Measurements from ENCODE around the gene ZBP1.

The ZBP1 gene

GRCh38 chr20:57619051-57619831, 985 bp downstream of the ZBP1 start:
- no peak overlapping the region for H3K4me3 ChIP-seq (replicated peaks in 1 of 2; ENCODE audit: low read depth in 2 of 2, low read length in 2 of 2)
- DNase-seq (ENCODE audit: low read depth in 2 of 2), result no peak
- TF ChIP-seq CTCF (IDR thresholded peaks at IDR 0.05; ENCODE audit: low read depth, low read length), result no peak

GRCh38 chr20:57618764-57619050, 1.5 kb downstream of the ZBP1 start:
- TF ChIP-seq CTCF (IDR thresholded peaks at IDR 0.05; ENCODE audit: low read depth, low read length), result no peak
- no peak overlapping the region for H3K4me3 ChIP-seq (replicated peaks in 1 of 2; ENCODE audit: low read depth in 2 of 2, low read length in 2 of 2)
- no peak for DNase-seq (ENCODE audit: low read depth in 2 of 2)

GRCh38 chr20:57618091-57618763, 2.0 kb downstream of the ZBP1 start:
- DNase-seq (ENCODE audit: low read depth in 2 of 2), result no peak
- TF ChIP-seq CTCF (IDR thresholded peaks at IDR 0.05; ENCODE audit: low read depth, low read length), result no peak
- H3K4me3 ChIP-seq (replicated peaks in 1 of 2; ENCODE audit: low read depth in 2 of 2, low read length in 2 of 2), result no peak overlapping the region

- TF ChIP-seq CTCF (IDR thresholded peaks at IDR 0.05; ENCODE audit: low read depth, low read length), result no peak
- DNase-seq (ENCODE audit: low read depth in 2 of 2), result no peak
- H3K4me3 ChIP-seq (replicated peaks in 1 of 2; ENCODE audit: low read depth in 2 of 2, low read length in 2 of 2), result no peak overlapping the region
Measured at GRCh38 chr20:57617079-57617795, 3.0 kb downstream of the ZBP1 start.

- no peak for TF ChIP-seq CTCF (IDR thresholded peaks at IDR 0.05; ENCODE audit: low read depth, low read length)
- DNase-seq (ENCODE audit: low read depth in 2 of 2), result no peak
- no peak overlapping the region for H3K4me3 ChIP-seq (replicated peaks in 1 of 2; ENCODE audit: low read depth in 2 of 2, low read length in 2 of 2)
Measured at GRCh38 chr20:57616143-57616951, 3.9 kb downstream of the ZBP1 start.

- DNase-seq (ENCODE audit: low read depth in 2 of 2), result no peak
- no peak overlapping the region for H3K4me3 ChIP-seq (replicated peaks in 1 of 2; ENCODE audit: low read depth in 2 of 2, low read length in 2 of 2)
- TF ChIP-seq CTCF (IDR thresholded peaks at IDR 0.05; ENCODE audit: low read depth, low read length), result no peak
Measured at GRCh38 chr20:57615445-57615811, 4.8 kb downstream of the ZBP1 start.
